SK-N-SH treated with all-trans-retinoic acid at 6 μM for 48 hours (cell line): ENCODE measurements around the gene WIPF2.
"Not testable (repeated sequence)": the region's sequence is repeated elsewhere in the genome, so short reads cannot be mapped to it uniquely, and the experiment has no call there.

Experiments
- ATAC-seq: fragments of 200-7000 bp; cut with Tn5 transposase; 3 replicates; pipeline ENCODE4 v1.9.1; 2020; ENCODE audit warnings: mild to moderate bottlenecking, moderate library complexity
- BACH2 ChIP-seq: fragments of 250-450 bp; sonication (Bioruptor Pico); IDR thresholded peaks from 2 replicates; pipeline ENCODE4 v1.9.0; 2021; ENCODE audit warnings: mild to moderate bottlenecking, borderline replicate concordance
- ESRRG ChIP-seq: fragments of 250-450 bp; sonication (Bioruptor Pico); IDR thresholded peaks from 2 replicates; pipeline ENCODE4 v1.6.1; 2021; ENCODE audit warnings: mild to moderate bottlenecking
- ISL1 ChIP-seq: fragments of 250-450 bp; sonication (Bioruptor Pico); IDR thresholded peaks from 2 replicates; pipeline ENCODE4 v2.1.2; 2022; ENCODE audit warnings: mild to moderate bottlenecking, moderate library complexity
- OSR1 ChIP-seq: fragments of 250-450 bp; sonication (Bioruptor Pico); IDR thresholded peaks from 2 replicates; pipeline ENCODE4 v1.8.0; 2022; ENCODE audit warnings: moderate library complexity, mild to moderate bottlenecking, inconsistent platforms
- PATZ1 ChIP-seq: fragments of 250-450 bp; sonication (Bioruptor Pico); IDR thresholded peaks from 2 replicates; pipeline ENCODE4 v1.8.0; 2020; ENCODE audit warnings: mild to moderate bottlenecking, moderate library complexity, borderline replicate concordance
- PPARA ChIP-seq: fragments of 250-450 bp; sonication (Bioruptor Pico); IDR thresholded peaks from 2 replicates; pipeline ENCODE4 v1.5.0; 2020; ENCODE audit warnings: mild to moderate bottlenecking, borderline replicate concordance
- RARB ChIP-seq: fragments of 250-450 bp; sonication (Bioruptor Pico); IDR thresholded peaks from 2 replicates; pipeline ENCODE4 v1.8.0; 2021; ENCODE audit warnings: mild to moderate bottlenecking, moderate library complexity
- TOX ChIP-seq: fragments of 250-450 bp; sonication (Bioruptor Pico); IDR thresholded peaks from 2 replicates; pipeline ENCODE4 v1.8.0; 2021; ENCODE audit warnings: mild to moderate bottlenecking, moderate library complexity, borderline replicate concordance
- TSHZ2 ChIP-seq: fragments of 250-450 bp; sonication (Bioruptor Pico); IDR thresholded peaks from 2 replicates; pipeline ENCODE4 v1.5.0; 2020; ENCODE audit warnings: mild to moderate bottlenecking, moderate library complexity
- ZC3H10 ChIP-seq: fragments of 250-450 bp; sonication (Bioruptor Pico); IDR thresholded peaks from 2 replicates; pipeline ENCODE4 v1.5.1; 2021; ENCODE audit warnings: mild to moderate bottlenecking, moderate library complexity
- ZFP3 ChIP-seq: fragments of 250-450 bp; sonication (Bioruptor Pico); IDR thresholded peaks from 2 replicates; pipeline ENCODE4 v1.5.0; 2020; ENCODE audit warnings: mild to moderate bottlenecking, moderate library complexity
- ZFP30 ChIP-seq: fragments of 450-650 bp; formaldehyde crosslinking; IDR thresholded peaks from 2 replicates; pipeline ENCODE4 v1.5.0; 2022; ENCODE audit warnings: mild to moderate bottlenecking, moderate library complexity
- ZNF565 ChIP-seq: fragments of 450-650 bp; formaldehyde crosslinking; conservative IDR thresholded peaks from 2 replicates; pipeline ENCODE4 v1.5.0; 2020; ENCODE audit warnings: low read depth, mild to moderate bottlenecking, moderate library complexity
- ZNF8 ChIP-seq: fragments of 450-650 bp; formaldehyde crosslinking; IDR thresholded peaks from 2 replicates; pipeline ENCODE4 v1.5.0; 2020; ENCODE audit warnings: mild to moderate bottlenecking, moderate library complexity
- TF ChIP-seq, protein P1 (sequence below): fragments of 250-450 bp; sonication (Bioruptor Pico); IDR thresholded peaks from 2 replicates; pipeline ENCODE4 v1.8.0; 2021; ENCODE audit warnings: low read depth, mild to moderate bottlenecking, moderate library complexity, borderline replicate concordance
- TF ChIP-seq, protein P2 (sequence below): fragments of 250-450 bp; sonication (Bioruptor Pico); IDR thresholded peaks from 2 replicates; pipeline ENCODE4 v1.5.1; 2021; ENCODE audit warnings: mild to moderate bottlenecking, moderate library complexity
- TF ChIP-seq, protein P3 (sequence below): fragments of 250-450 bp; sonication (Bioruptor Pico); IDR thresholded peaks from 2 replicates; pipeline ENCODE4 v1.5.1; 2020; ENCODE audit warnings: low read depth, mild to moderate bottlenecking, moderate library complexity

The WIPF2 gene

GRCh38 chr17:40218006-40218739, 931 bp upstream of the WIPF2 start:
- ATAC-seq, result no peak
- no peak for TF ChIP-seq ZFP3 (CRISPR knock-in tag)
- no peak for TF ChIP-seq PPARA (CRISPR knock-in tag)

- ATAC-seq, result peak; percentile 80
- TF ChIP-seq, protein P1, sequence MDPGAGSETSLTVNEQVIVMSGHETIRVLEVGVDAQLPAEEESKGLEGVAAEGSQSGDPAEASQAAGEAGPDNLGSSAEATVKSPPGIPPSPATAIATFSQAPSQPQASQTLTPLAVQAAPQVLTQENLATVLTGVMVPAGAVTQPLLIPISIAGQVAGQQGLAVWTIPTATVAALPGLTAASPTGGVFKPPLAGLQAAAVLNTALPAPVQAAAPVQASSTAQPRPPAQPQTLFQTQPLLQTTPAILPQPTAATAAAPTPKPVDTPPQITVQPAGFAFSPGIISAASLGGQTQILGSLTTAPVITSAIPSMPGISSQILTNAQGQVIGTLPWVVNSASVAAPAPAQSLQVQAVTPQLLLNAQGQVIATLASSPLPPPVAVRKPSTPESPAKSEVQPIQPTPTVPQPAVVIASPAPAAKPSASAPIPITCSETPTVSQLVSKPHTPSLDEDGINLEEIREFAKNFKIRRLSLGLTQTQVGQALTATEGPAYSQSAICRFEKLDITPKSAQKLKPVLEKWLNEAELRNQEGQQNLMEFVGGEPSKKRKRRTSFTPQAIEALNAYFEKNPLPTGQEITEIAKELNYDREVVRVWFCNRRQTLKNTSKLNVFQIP, result no peak
- TF ChIP-seq, protein P2, sequence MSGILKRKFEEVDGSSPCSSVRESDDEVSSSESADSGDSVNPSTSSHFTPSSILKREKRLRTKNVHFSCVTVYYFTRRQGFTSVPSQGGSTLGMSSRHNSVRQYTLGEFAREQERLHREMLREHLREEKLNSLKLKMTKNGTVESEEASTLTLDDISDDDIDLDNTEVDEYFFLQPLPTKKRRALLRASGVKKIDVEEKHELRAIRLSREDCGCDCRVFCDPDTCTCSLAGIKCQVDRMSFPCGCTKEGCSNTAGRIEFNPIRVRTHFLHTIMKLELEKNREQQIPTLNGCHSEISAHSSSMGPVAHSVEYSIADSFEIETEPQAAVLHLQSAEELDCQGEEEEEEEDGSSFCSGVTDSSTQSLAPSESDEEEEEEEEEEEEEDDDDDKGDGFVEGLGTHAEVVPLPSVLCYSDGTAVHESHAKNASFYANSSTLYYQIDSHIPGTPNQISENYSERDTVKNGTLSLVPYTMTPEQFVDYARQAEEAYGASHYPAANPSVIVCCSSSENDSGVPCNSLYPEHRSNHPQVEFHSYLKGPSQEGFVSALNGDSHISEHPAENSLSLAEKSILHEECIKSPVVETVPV (CRISPR knock-in tag), result no peak
- no peak for TF ChIP-seq PATZ1 (CRISPR knock-in tag)
- TF ChIP-seq ESRRG, result no peak
- TF ChIP-seq PPARA (CRISPR knock-in tag), result no peak
- TF ChIP-seq TOX (CRISPR knock-in tag), result no peak
- TF ChIP-seq ZNF565 (CRISPR knock-in tag), result no peak
- TF ChIP-seq ZNF8 (CRISPR knock-in tag), result no peak
- no peak for TF ChIP-seq RARB
- TF ChIP-seq ZFP30 (CRISPR knock-in tag), result no peak
- no peak for TF ChIP-seq BACH2 (CRISPR knock-in tag)
- TF ChIP-seq, protein P3, sequence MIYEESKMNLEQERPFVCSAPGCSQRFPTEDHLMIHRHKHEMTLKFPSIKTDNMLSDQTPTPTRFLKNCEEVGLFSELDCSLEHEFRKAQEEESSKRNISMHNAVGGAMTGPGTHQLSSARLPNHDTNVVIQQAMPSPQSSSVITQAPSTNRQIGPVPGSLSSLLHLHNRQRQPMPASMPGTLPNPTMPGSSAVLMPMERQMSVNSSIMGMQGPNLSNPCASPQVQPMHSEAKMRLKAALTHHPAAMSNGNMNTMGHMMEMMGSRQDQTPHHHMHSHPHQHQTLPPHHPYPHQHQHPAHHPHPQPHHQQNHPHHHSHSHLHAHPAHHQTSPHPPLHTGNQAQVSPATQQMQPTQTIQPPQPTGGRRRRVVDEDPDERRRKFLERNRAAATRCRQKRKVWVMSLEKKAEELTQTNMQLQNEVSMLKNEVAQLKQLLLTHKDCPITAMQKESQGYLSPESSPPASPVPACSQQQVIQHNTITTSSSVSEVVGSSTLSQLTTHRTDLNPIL (CRISPR knock-in tag), result no peak
- no peak for TF ChIP-seq ZC3H10 (CRISPR knock-in tag)
- no peak for TF ChIP-seq ISL1 (CRISPR knock-in tag)
- TF ChIP-seq, all 23 proteins: peak for 0
Measured at GRCh38 chr17:40219594-40220338, 662 bp downstream of the WIPF2 start.

GRCh38 chr17:40224718-40225550, 5.8 kb downstream of the WIPF2 start:
- TF ChIP-seq, protein P3 (CRISPR knock-in tag), result no peak
- no peak for TF ChIP-seq TSHZ2 (CRISPR knock-in tag)
- TF ChIP-seq TOX (CRISPR knock-in tag), result no peak
- no peak for TF ChIP-seq OSR1
- TF ChIP-seq, all 23 proteins: peak for 0
- ATAC-seq, result no peak

DNA sequence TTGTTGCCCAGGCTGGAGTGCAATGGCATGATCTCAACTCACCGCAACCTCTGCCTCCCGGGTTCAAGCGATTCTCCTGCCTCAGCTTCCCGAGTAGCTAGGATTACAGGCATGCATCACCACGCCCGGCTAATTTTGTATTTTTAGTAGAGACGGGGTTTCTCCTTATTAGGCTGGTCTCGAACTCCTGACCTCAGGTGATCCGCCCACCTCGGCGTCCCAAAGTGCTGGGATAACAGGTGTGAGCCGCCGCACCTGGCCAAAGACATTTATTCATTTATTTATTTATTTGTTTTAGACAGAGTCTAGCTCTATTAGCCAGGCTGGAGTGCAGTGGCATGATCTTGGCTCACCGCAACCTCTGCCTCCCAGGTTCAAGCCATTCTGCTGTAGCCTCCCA, 10.0 kb downstream of the WIPF2 start:
- ATAC-seq, result not testable (repeated sequence)
